Measurements from ENCODE around the gene MCM9. TPM values are rescaled to one million over a fixed set of nuclear protein-coding genes. Genes with fewer than 3 reads are reported as not detected.

MCM9 gene
- total RNA-seq, 1 experiment from 2014 or later, result 18.6 TPM

GRCh38 chr6:118873239-118873638 is 61.7 kb downstream of the MCM9 start:
- no peak for TF ChIP-seq CTCF (conservative IDR thresholded peaks at IDR 0.05)
- no peak overlapping the region for H4K5ac ChIP-seq (ENCODE audit: insufficient read length, low read depth, low read length)
- H3K4me3 Mint-ChIP-seq, result no peak overlapping the region
- no peak overlapping the region for H2BK120ac ChIP-seq (ENCODE audit: low read depth, low read length, poor library complexity, severe bottlenecking)
- no peak overlapping the region for H3K23ac ChIP-seq (ENCODE audit: insufficient read length, low read depth, low read length)
- H3K27me3 Mint-ChIP-seq (ENCODE audit: low read depth), result no peaks in the 10 kb centered on the region
- H3K79me2 ChIP-seq (ENCODE audit: insufficient read depth, low read length), result no peaks in the 10 kb centered on the region
- H3K36me3 Mint-ChIP-seq (ENCODE audit: insufficient read depth in 1 of 3, low read depth in 3 of 3), result peaks cover 0 to 2% (median 0%) of the 10 kb centered on the region in 3 experiments; a peak in 2 of 7 replicates
- H2BK15ac ChIP-seq (ENCODE audit: low read depth, low read length), result no peak overlapping the region
- H3K27ac ChIP-seq (ENCODE audit: insufficient read length, low read depth, low read length), result no peak overlapping the region
- no peak overlapping the region for H3K27ac Mint-ChIP-seq
- no peaks in the 10 kb centered on the region for H3K4me1 ChIP-seq (ENCODE audit: insufficient read depth, low read length)
- H3K9me3 Mint-ChIP-seq, result peaks cover 0 to 3% of the 10 kb centered on the region in 2 experiments; a peak in 2 of 5 replicates
- no peak overlapping the region for H2BK5ac ChIP-seq (ENCODE audit: insufficient read length, low read length)
- no peaks in the 10 kb centered on the region for H3K27me3 ChIP-seq (ENCODE audit: insufficient read depth, low read length)
- no peak overlapping the region for H3K4me2 ChIP-seq (ENCODE audit: insufficient read depth, insufficient read length, low read length)
- H3K79me1 ChIP-seq (ENCODE audit: insufficient read depth, low read depth, low read length, poor library complexity, severe bottlenecking), result no peaks in the 10 kb centered on the region
- no peak overlapping the region for H3K18ac ChIP-seq (ENCODE audit: insufficient read length, low read depth, low read length)
- no peak overlapping the region for H3T11ph ChIP-seq (ENCODE audit: low read length)
- H3K23me2 ChIP-seq (ENCODE audit: insufficient read length, low read depth, low read length, poor library complexity, severe bottlenecking), result no peaks in the 10 kb centered on the region
- no peak overlapping the region for H2BK20ac ChIP-seq (ENCODE audit: low read depth, low read length, poor library complexity, severe bottlenecking)
- no peak overlapping the region for H3K9ac ChIP-seq (ENCODE audit: extremely low read depth, insufficient read length, low read length)
- H4K20me1 ChIP-seq (ENCODE audit: control insufficient read depth, insufficient read depth, insufficient read length), result no peaks in the 10 kb centered on the region
- no peak overlapping the region for H2AFZ ChIP-seq (ENCODE audit: low read length)
- H3K9me3 ChIP-seq (ENCODE audit: control insufficient read depth, low read depth, low read length), result no peaks in the 10 kb centered on the region
- no peak overlapping the region for H3K56ac ChIP-seq (ENCODE audit: insufficient read length, low read depth, low read length)
- H3K4ac ChIP-seq (ENCODE audit: low read depth, low read length), result no peak overlapping the region
- no peak overlapping the region for H4K8ac ChIP-seq (replicated peaks; ENCODE audit: insufficient read length, low read depth, low read length)
- no peak overlapping the region for H2AK5ac ChIP-seq (ENCODE audit: insufficient read length, low read length)
- no CpG with 5 or more reads among the region's 2 CpGs for WGBS (ENCODE audit: extremely low coverage, insufficient read length, low lambda C conversion rate)
- H3K14ac ChIP-seq (ENCODE audit: insufficient read depth, low read length), result no peak overlapping the region
- no peak for DNase-seq
- 0 out of 4 replicates have a peak, but pooled peaks cover 0 to 2% of the 10 kb centered on the region in 2 experiments for H3K4me1 Mint-ChIP-seq
- no peak overlapping the region for H2BK12ac ChIP-seq (ENCODE audit: insufficient read length, low read depth, low read length)
- H4K91ac ChIP-seq (ENCODE audit: insufficient read length, low read depth, low read length), result no peak overlapping the region

All from H9 (cell line).